Sciatic nerve (tissue), 2 donors: Measurements from ENCODE around the gene WDR18. TPM values are rescaled to one million over a fixed set of nuclear protein-coding genes. Genes with fewer than 3 reads are reported as not detected.

ENCODE experiments used
- ATAC-seq: fragments of 200-7000 bp; cut with Tn5 transposase; one replicate; pipeline ENCODE4 v1.9.1; 2020; ENCODE audit warnings: mild to moderate bottlenecking, moderate library complexity
- DNase-seq: peaks from one replicate; pipeline ENCODE4 v3.0.0-alpha.2; 2020; ENCODE audit warnings: low spot score
- intact Hi-C: fragments of 100-400 bp; cut with DNase I; formaldehyde crosslinking; loops from one replicate; pipeline ENCODE4 v1.14.2; 2022
- total RNA-seq: library from RNA; stranded (reverse); fragmentation: NEBNext Ultra II Directional; extraction: Animal tissue kit (Norgen Biotek cat#: 25700); gene quantifications from one replicate; pipeline ENCODE4 v1.2.1, GENCODE V29; 2021
- donor health status: DM: no; HTN: no; CAD: no.
- donor health status: DM: no; HTN: no; CAD: no.

Gene WDR18
- total RNA-seq, 1 donor from 2014 or later = 20.3 TPM

DNA sequence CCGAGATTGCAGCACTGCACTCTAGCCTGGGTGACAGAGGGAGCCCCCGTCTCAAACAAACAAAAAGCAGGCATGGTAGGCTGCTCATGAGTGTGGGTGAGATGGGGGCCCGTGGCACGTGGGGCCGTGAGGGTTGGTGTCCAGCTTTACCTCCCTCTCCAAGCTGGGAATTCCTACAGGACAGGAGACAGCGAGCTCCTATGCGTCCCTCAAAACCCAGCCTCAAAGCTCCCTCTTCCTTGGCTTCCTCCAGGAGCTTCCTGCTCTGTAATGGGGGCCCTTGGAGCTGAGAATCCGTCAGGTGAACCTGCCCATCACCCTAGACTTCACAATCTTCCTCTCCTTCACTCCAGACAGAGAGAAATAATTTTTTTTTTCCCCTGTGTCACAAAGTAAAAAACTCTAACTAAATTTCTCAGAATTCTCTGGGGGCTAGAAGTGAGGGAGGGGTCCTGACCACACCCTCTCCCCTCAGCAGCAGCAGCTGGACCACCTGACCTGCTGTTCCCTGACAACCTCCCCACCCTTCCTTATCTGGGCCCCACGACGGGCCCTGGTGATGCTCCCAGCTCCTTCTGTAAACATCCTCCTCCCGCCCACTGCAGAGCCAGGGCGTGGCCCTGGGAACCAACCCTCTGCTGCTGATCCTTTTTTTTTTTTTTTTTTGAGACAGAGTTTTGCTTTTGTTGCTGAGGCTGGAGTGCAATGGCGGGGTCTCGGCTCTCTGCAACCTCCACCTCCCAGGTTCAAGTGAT lies 22.1 kb upstream of the WDR18 start:
- DNase-seq (no peak), ATAC-seq (peak; percentile 13)
- intact Hi-C loops = no loop called here

DNA sequence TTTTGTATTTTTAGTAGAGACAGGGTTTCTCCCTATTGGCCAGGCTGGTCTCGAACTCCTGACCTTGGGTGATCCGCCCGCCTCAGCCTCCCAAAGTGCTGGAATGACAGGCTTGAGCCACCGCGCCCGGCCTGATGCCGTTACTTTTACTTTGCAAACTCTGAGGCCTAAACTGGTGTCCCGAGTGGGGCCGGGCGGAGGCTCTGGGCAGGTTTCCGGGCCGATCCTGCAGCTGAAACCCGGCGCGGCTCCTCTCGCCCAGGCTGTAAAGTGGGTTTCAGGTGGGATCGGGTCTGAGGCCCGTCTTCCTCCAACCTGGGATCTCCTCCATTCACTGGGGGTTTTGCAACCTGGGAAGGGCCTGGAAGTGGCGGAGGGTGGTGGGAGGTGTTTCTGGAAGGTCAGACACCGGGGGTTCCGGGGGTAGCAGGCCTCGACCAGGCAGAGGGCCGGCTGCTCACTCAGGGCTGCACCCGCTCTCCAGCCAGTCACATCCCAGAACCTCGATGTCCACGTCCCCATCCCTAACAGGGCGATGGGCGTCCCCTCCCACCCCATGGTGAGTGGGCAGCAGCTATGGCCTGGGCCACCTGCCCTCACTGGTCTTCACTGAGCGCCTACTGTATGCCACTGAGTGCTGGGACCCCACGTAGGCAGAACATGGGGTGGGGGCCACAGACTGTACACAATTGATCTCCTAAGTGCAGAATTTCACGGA lies 21.3 kb upstream of the WDR18 start:
- intact Hi-C loops = no loop called here
- DNase-seq (no peak), ATAC-seq (no peak)

- ATAC-seq = peak; percentile 11
- no peak for DNase-seq
- intact Hi-C loops = no loop called here
These were observed 20.6 kb upstream of the WDR18 start for GRCh38 chr19:963486-963951.

GRCh38 chr19:964116-964520 lies 20.0 kb upstream of the WDR18 start:
- ATAC-seq (no peak), DNase-seq (no peak)
- intact Hi-C loops = no loop called here

DNA sequence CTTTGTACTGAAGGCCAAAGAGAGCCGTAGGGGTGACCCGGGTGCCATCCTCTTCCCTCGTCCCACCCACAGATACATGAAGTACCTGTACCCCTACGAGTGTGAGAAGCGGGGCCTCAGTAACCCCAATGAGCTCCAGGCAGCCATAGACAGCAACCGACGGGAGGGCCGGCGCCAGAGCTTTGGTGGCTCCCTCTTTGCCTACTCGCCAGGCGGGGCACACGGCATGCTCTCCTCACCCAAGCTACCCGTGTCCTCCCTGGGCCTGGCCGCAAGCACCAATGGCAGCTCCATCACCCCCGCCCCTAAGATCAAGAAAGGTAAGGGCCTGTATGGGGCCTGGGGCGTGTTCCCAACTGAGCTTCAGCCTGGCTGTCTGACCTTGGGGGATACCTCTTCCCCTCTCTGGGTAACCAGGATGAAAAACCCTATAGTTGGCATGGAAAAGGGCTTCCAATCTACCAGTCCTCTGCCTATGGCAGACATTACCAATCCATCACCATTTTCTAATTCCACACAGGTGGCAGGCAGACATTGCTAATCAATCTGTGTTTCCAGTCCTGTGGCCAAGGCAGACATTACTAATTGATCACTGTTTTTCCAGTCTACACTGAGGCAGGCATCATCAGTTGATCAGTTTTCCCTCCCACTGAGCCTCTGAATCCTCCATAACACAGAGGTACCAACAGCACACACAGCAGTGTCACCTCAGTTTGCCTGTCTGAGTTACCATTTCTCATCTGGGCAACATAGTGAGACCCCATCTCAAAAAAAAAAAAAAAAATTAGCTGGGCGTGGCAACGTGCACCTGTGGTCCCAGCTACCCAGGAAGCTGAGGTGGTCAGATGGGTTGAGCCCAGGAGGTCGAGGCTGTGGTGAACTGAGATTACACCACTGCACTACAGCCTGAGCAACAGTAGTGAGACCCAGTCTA lies 19.1 kb upstream of the WDR18 start:
- no peak for ATAC-seq
- intact Hi-C loops = no loop called here
- DNase-seq = no peak

DNA sequence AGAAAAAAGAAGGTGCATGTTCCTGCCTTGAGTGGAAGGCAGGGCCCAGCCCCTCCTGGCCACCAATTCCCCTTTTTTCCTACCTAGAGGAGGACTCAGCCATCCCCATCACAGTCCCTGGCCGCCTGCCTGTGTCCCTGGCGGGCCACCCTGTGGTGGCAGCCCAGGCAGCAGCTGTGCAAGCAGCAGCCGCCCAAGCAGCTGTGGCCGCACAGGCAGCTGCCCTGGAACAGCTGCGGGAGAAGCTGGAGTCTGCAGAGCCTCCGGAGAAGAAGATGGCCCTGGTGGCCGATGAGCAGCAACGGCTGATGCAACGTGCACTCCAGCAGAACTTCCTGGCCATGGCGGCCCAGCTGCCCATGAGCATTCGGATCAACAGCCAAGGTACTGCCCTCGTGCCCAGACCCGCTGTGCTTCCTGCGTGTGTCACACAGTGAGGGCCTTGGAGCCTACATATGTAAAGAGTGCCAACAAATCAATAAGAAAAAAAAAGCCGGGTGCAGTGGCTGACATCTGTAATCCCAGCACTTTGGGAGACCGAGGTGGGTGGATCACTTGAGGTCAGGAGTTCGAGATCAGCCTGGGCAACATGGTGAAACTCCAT lies 17.6 kb upstream of the WDR18 start:
- intact Hi-C loops = no loop called here
- ATAC-seq = no peak
- DNase-seq = no peak

GRCh38 chr19:970695-971094 lies 13.4 kb upstream of the WDR18 start:
- DNase-seq = no peak

GRCh38 chr19:971795-972194 lies 12.3 kb upstream of the WDR18 start:
- intact Hi-C loops = no loop called here
- DNase-seq = no peak

More at GRCh38 chr19:970695-971094, 13.4 kb upstream of the WDR18 start:
- ATAC-seq = no peak
- intact Hi-C loops = no loop called here

GRCh38 chr19:972281-972680 lies 11.9 kb upstream of the WDR18 start:
- DNase-seq (no peak), ATAC-seq (no peak)
- intact Hi-C loops = no loop called here

More at GRCh38 chr19:971795-972194, 12.3 kb upstream of the WDR18 start:
- no peak for ATAC-seq

DNA sequence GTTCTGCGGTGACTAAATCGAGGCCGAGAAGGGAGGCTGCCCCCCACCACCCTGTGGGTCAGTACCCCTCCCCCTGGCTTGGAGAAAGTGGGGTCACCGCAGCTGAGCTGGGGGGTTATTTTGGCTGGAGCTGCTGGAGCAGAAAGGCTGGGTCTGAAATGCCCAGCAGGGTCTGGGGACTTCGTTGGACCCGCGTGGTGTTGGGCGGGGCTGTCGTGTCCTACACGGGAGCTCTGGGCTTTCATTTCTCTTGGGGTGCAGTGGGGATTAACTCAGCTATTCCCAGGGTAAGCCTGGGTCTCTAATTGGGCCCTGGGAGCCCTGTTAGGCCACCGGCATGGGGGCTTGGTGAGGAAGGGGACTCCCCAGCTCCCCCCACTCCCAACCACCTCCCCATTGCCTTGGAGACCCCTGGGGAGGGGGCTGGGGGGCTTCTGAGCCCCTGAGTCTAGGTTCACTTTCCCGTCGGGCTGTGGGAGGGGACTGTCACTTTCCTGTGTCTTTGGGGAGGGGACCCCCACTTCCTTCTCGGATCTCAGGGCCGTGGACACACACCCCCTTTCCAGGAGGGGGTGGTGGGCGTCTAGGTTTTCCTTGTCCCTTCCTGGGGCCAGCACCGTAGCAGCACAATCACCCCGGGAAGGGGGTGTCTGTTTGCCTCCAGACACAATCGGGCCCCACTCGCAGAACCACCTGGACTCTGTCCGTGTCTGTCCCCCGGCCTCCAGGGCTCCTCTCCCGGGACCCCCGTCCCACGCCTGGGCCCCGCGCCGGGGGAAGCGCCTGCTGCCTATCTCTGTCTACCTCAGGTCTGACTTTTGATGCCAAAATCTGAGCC lies 10.2 kb upstream of the WDR18 start:
- no peak for ATAC-seq
- no peak for DNase-seq
- intact Hi-C loops = no loop called here

DNA sequence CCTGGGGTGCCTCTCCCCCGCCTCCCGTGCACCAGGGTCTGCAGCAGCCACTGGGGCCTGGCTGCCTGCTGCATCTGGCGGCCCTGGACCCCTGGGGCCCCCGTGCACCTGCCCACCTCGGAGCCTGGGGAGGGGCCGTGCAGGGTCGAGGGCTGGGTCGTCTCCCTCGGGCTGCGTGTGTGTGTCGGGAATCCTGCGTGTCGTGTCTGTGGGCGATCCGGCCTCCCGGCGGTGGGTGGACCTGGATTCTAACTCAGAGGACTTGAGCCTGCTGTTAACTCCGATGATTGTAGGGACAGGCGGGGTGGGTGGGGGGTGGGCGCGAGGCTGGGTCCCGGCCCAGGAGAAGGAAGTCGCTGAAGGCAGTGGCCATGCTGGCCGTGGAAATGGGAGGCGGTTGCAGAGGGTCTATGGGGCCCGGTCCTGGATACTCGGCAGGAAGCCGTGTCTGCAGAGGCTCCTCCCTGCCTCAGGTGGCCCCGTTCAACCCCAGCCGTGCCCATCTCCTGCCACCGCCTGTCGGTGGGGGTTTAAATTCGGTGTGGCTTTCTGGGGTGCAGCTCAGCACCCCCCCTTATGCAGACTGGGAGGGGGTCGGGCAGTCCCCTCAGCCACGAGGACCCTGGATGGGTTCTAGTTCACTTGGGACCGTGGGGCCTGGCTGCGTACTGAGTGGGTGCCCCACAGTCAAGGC lies 9.4 kb upstream of the WDR18 start:
- DNase-seq (no peak), ATAC-seq (peak; percentile 20)
- intact Hi-C loops = no loop called here

- ATAC-seq = no peak
- intact Hi-C loops = no loop called here
These were observed 7.7 kb upstream of the WDR18 start for GRCh38 chr19:976476-976875.

GRCh38 chr19:977058-977464 lies 7.1 kb upstream of the WDR18 start:
- ATAC-seq (no peak), DNase-seq (no peak)
- intact Hi-C loops = no loop called here

More at GRCh38 chr19:976476-976875, 7.7 kb upstream of the WDR18 start:
- no peak for DNase-seq

DNA sequence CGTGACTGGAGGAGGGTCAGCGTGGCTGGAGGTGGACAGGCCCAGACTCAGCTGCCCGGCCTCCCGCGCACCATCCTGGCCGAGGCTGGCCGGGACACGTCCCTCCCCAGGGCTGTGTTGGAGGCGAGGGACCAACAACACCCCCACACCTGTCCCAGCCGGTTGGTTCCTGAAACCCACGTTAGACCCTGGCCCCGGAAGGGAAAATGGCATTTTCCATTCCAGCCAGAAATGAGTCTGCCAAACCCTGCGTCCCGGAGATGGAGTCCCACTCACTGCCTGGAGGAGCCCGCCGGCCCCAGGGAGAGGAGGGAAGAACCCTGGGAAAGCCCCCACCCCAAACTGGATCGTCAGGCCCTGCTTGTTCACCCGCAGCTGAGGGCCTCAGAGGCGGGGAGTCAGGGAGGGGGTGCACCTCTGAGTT lies 4.8 kb upstream of the WDR18 start:
- DNase-seq (no peak), ATAC-seq (no peak)
- intact Hi-C loops = no loop called here

DNA sequence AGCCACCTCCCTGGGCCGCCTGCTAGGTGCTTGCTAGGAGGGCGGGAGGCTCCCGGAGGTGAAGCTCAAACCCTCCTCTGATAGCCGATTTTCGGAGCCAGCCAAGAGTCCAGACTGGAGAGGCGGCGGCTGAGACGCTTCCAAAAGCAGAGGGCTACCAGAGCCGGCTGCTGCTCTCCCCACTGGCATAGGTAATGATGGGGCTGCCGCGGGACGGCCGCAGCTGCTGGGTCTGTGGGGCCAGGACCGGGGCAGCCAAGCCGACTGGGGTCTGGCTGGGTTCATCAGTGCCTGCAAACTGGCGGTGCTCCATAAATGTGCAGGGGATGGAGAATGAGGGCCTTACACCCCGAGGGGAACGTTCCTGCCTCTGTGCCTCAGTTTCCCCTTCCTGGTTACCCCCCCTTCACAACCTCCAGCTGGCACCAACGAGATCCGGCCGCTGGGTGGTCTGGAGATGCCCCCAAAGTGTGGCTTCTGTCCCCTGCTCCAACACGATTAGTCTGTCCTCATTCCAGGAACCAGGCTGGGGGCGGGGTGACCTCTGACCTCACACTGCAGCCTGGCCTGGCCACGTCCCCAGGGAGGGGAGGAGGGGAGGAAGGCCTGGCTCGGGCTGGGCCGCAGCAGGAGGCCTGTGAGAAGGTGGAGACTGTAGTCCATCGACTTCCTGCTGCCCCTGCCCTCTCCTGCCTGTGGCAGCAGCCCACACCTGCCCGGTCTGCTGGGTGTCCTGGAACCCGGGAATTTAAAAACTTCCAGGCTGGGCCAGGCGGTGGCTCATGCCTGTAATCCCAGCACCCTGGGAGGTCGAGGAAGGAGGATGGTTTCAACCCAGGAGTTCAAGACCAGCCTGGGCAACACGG lies 3.8 kb upstream of the WDR18 start:
- ATAC-seq (no peak), DNase-seq (no peak)
- intact Hi-C loops = no loop called here

DNA sequence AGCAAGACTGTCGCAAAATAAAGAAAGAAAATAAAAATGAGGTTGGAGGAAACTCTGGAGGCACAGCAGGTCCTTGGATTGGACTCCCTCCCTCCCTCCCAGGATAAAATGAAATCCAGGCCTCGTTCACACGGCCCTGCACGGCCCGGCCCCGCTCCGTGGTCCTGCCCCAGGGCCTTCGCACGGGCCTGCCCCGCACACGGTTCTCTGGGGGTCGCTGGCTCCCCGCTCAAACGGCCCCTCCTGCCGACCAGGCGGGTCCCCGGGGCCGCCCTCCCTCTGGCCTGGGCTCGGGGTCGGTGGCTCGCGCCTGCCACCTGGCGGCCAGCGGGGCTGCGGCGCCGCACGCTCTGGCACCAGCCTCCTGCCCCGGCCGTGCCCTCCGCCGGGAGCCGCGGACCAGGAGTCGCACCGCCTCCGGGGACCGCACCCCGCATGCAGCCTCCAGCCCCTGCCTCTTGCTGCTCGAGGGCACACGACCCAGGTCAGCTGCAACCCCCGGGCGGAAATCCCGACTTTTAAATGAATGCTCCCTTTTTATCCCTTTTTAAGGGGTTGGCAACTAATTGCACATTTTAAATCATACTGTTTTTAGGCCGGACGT lies 1.5 kb upstream of the WDR18 start:
- intact Hi-C loops = loop anchor here (2.0 kb wide), 1 partner anchor 56 kb away; the partner anchor contains the start of gene ARID3A
- peak; percentile 66 for ATAC-seq

More for the DNA sequence above, 1.5 kb upstream of the WDR18 start:
- peak; percentile 82 for DNase-seq
